ENCODE data around the gene ANKLE2.

- no peak for TF ChIP-seq CTCF (IDR thresholded peaks at IDR 0.05)
- no peak for TF ChIP-seq POLR2A (IDR thresholded peaks at IDR 0.05)
Observed at GRCh38 chr12:132743831-132744230, 17.8 kb downstream of the ANKLE2 start.
